Activated CD4-positive, alpha-beta T cell treated with anti-CD3 and anti-CD28 coated beads, Interleukin-2, amount 10 ng/mL, durations not matched to agents 7 days and 5 days (primary cell): ENCODE results near the gene USF1. TPM values are rescaled to one million over a fixed set of nuclear protein-coding genes. Genes with fewer than 3 reads are reported as not detected.

Experiments
- CTCF ChIA-PET: fragments of 350-600 bp; sonication (Branson Sonifier 250); formaldehyde crosslinking; loops from one replicate; lab custom pipeline; 2021; ENCODE audit warnings: antibody characterized with exemption; lab: Charles Lee
- POLR2A ChIA-PET: fragments of 350-600 bp; sonication (Branson Sonifier 250); formaldehyde crosslinking; loops from one replicate; lab custom pipeline; 2021; ENCODE audit warnings: antibody characterized with exemption; lab: Charles Lee
- DNase-seq: peaks from one replicate; pipeline ENCODE4 v3.0.0-alpha.2; 2020
- H3K27ac Mint-ChIP-seq: one replicate; pipeline ENCODE4 v1.8.0; 2021; ENCODE audit warnings: mild to moderate bottlenecking, moderate library complexity, mixed read lengths
- H3K27me3 Mint-ChIP-seq: one replicate; pipeline ENCODE4 v1.8.0; 2021; ENCODE audit warnings: mixed read lengths
- H3K36me3 Mint-ChIP-seq: one replicate; pipeline ENCODE4 v1.8.0; 2021; ENCODE audit warnings: low read depth, mixed read lengths
- H3K4me1 Mint-ChIP-seq: one replicate; pipeline ENCODE4 v1.8.0; 2021; ENCODE audit warnings: mixed read lengths
- H3K4me3 Mint-ChIP-seq: one replicate; pipeline ENCODE4 v1.8.0; 2021; ENCODE audit warnings: mild to moderate bottlenecking, moderate library complexity, mixed read lengths
- H3K9me3 Mint-ChIP-seq: one replicate; pipeline ENCODE4 v1.8.0; 2021; ENCODE audit warnings: mixed read lengths
- total RNA-seq, 2 experiments: library from RNA; stranded (reverse); gene quantifications; one replicate each; pipeline ENCODE4 v1.2.3, GENCODE V29; 2021

USF1 gene
- total RNA-seq, 2 experiments from 2014 or later: 78.0 to 81.2 TPM

DNA sequence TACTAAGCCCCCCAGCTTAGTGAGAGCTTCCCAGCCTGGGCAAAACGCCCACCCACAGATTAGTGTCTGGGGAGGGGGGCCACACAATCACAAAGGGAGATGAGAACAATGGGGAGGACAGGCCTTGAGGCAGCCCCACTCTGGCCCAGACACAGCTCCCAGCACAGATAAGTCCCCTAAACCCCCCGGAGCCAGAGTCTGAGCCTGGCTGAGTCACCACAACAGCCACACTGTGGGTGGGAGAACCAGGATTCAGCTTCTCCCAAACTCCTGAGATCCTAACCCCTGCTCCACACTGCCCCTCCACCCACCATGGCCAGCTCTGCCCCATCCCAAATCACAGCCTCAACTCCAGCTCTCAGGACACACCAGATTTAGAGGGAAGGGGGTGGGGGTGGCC lies 39.4 kb upstream of the USF1 start:
- no peak for DNase-seq
- Mint-ChIP-seq H3K4me3 (no peak overlapping the region), H3K9me3 (no peaks in the 10 kb centered on the region), H3K27me3 (no peaks in the 10 kb centered on the region), H3K27ac (no peak overlapping the region), H3K36me3 (no peaks in the 10 kb centered on the region), H3K4me1 (no peaks in the 10 kb centered on the region)
- CTCF ChIA-PET: interaction anchor here (0.5 to 9.5 kb wide), 6 partner anchors 8 to 52 kb away, joined by 4 to 88 read pairs (median 5); partner anchors contain the start of genes ARHGAP30, KLHDC9 and USF1
- POLR2A ChIA-PET: no interaction called here

GRCh38 chr1:161084597-161084988 lies 38.8 kb upstream of the USF1 start:
- POLR2A ChIA-PET: no interaction called here
- H3K27me3 Mint-ChIP-seq: no peaks in the 10 kb centered on the region
- H3K27ac Mint-ChIP-seq: no peak overlapping the region
- no peak for DNase-seq
- no peak overlapping the region for H3K4me3 Mint-ChIP-seq
- CTCF ChIA-PET: interaction anchor here (0.7 to 9.5 kb wide), 5 partner anchors 8 to 34 kb away, joined by 3 to 88 read pairs (median 6); partner anchors contain the start of genes ARHGAP30 and KLHDC9
- H3K36me3 Mint-ChIP-seq: no peaks in the 10 kb centered on the region
- H3K4me1 Mint-ChIP-seq: no peaks in the 10 kb centered on the region
- no peaks in the 10 kb centered on the region for H3K9me3 Mint-ChIP-seq

DNA sequence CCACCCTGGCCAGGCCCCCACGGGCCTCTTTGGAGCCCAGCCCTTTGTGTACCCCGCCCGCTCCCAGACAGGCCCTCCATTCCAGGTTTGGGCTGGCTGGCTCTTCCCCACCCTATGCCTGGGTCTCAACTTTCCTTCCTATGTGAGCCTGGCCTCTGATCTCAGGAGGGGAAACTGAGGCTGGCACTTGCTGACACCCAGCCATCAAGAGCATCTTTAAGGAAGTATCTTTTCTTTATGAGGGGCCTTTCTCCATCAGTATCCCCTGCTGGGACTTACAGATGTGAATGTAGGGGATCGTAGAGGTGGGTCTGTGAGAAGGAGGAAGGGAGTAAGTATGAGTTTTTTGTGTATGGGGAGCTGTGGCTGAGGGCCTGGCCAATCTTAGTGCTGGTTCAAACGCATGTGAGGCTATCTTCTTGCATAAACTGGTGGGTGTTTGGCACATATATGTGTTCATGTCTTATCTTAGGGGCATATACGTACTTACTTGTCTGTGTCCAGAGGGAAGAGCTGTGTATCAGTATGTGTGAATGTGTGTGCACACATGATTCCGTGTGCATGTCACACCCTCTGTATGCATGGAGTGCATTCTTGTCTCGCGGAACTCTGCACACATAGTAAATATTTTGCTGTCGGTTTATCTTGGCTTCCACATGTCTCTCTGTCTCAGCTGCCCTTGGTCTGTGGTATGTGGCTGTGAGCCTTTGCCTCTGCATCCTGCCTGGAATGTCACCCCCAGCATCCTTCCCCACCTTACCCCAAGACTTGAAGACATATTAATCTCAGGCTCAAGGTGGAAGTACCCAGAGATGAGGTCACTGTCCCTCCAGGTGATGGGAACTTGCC lies 38.2 kb upstream of the USF1 start:
- H3K4me1 Mint-ChIP-seq: no peaks in the 10 kb centered on the region
- H3K36me3 Mint-ChIP-seq: no peaks in the 10 kb centered on the region
- ChIA-PET CTCF (interaction anchor here (1.2 to 9.5 kb wide), 4 partner anchors 9 to 35 kb away, joined by 3 to 88 read pairs (median 32); partner anchors contain the start of genes ARHGAP30 and KLHDC9), POLR2A (no interaction called here)
- DNase-seq: no peak
- H3K27me3 Mint-ChIP-seq: no peaks in the 10 kb centered on the region
- no peaks in the 10 kb centered on the region for H3K9me3 Mint-ChIP-seq
- H3K4me3 Mint-ChIP-seq: no peak overlapping the region
- H3K27ac Mint-ChIP-seq: no peak overlapping the region

GRCh38 chr1:161082996-161083747 lies 37.4 kb upstream of the USF1 start:
- Mint-ChIP-seq H3K27ac (no peak overlapping the region), H3K36me3 (no peaks in the 10 kb centered on the region), H3K4me1 (no peaks in the 10 kb centered on the region), H3K27me3 (no peaks in the 10 kb centered on the region), H3K4me3 (no peak overlapping the region), H3K9me3 (no peaks in the 10 kb centered on the region)
- no peak for DNase-seq
- POLR2A ChIA-PET: no interaction called here
- CTCF ChIA-PET: interaction anchor here (2.0 to 9.5 kb wide), 3 partner anchors 10 to 14 kb away, joined by 6 to 88 read pairs (median 58); partner anchors contain the start of genes ARHGAP30 and KLHDC9

GRCh38 chr1:161082483-161082882 lies 36.7 kb upstream of the USF1 start:
- POLR2A ChIA-PET: no interaction called here
- H3K4me1 Mint-ChIP-seq: no peaks in the 10 kb centered on the region

DNA sequence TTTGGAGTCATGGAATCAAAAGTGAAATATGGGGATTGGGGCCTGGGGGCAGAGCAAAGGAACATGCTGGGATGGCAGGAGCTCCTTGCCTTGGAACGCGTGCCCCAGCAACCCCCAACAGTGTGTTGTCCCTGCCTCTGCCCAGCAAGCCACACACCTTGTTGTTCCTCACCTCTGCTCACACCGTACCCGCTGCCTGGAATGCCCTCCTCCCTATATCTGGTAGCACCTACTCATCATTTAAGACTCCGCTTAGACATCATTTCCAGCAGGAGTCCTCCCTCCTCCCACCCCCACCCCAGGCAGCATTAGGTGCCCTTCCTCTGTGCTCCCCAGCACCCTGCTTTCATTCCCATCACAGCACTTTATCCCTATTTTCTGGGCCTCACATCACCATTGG lies 35.7 kb upstream of the USF1 start:
- no peak overlapping the region for H3K4me3 Mint-ChIP-seq
- no peak overlapping the region for H3K27ac Mint-ChIP-seq
- H3K9me3 Mint-ChIP-seq: no peaks in the 10 kb centered on the region
- no peaks in the 10 kb centered on the region for H3K36me3 Mint-ChIP-seq
- peaks cover 2% of the 10 kb centered on the region for H3K4me1 Mint-ChIP-seq
- CTCF ChIA-PET: interaction anchor here (9.5 kb wide), 1 partner anchor 8 kb away, joined by 88 read pairs; the partner anchor contains the start of gene ARHGAP30
- DNase-seq: no peak
- H3K27me3 Mint-ChIP-seq: no peaks in the 10 kb centered on the region
- POLR2A ChIA-PET: no interaction called here

More at GRCh38 chr1:161082483-161082882, 36.7 kb upstream of the USF1 start:
- H3K27ac Mint-ChIP-seq: no peak overlapping the region
- H3K9me3 Mint-ChIP-seq: no peaks in the 10 kb centered on the region
- no peaks in the 10 kb centered on the region for H3K27me3 Mint-ChIP-seq
- CTCF ChIA-PET: interaction anchor here (9.5 kb wide), 1 partner anchor 9 kb away, joined by 88 read pairs; the partner anchor contains the start of gene ARHGAP30
- no peak for DNase-seq
- no peaks in the 10 kb centered on the region for H3K36me3 Mint-ChIP-seq
- no peak overlapping the region for H3K4me3 Mint-ChIP-seq

- H3K27me3 Mint-ChIP-seq: no peaks in the 10 kb centered on the region
- POLR2A ChIA-PET: no interaction called here
- H3K4me1 Mint-ChIP-seq: peaks cover 3% of the 10 kb centered on the region
- no peaks in the 10 kb centered on the region for H3K9me3 Mint-ChIP-seq
- no peak for DNase-seq
- no peaks in the 10 kb centered on the region for H3K36me3 Mint-ChIP-seq
- H3K27ac Mint-ChIP-seq: no peak overlapping the region
- CTCF ChIA-PET: interaction anchor here (1.1 to 9.5 kb wide), 4 partner anchors 8 to 19 kb away, joined by 3 to 88 read pairs (median 4); partner anchors contain the start of gene ARHGAP30
- no peak overlapping the region for H3K4me3 Mint-ChIP-seq
These were observed 34.9 kb upstream of the USF1 start for GRCh38 chr1:161080441-161081405.

DNA sequence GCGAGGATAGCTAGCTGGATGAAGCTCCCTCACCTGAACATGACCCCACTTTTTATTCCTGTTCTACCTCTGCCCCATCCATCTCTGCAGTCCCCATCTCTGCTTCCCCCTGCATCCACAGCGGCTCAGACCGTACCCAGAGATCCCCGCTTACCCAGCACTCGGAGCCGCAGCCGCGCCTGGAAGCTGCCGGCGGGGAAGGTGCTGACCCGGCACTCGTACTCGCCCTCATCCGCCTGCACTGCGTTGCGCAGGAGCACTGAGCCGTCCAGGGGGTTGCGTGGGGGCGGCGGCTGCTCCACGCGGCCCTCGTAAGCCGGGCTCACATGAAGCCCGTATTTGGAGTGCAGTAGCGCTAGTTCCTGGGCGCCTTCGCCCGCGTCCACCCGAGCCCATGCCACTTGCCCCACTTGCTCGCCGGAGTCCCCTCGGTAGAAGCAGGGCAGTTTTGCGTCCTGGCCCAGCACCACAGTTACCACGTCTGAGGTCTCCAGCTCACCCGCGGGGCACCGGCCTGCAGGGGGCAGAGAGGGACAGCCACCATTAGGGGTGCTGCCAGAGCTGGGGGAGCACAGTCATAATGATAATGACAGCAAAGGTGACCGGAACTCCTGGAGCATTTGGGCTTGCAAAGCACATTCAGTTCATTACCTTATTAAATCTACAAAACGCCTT lies 33.8 kb upstream of the USF1 start:
- Mint-ChIP-seq H3K27me3 (no peaks in the 10 kb centered on the region), H3K9me3 (no peaks in the 10 kb centered on the region), H3K36me3 (no peaks in the 10 kb centered on the region), H3K27ac (no peak overlapping the region), H3K4me1 (peaks cover 7% of the 10 kb centered on the region), H3K4me3 (no peak overlapping the region)
- POLR2A ChIA-PET: interaction anchor here (0.6 kb wide), 1 partner anchor 367 kb away, joined by 3 read pairs; no protein-coding TSS in a partner anchor
- CTCF ChIA-PET: interaction anchor here (1.1 to 13.5 kb wide), 7 partner anchors 10 to 34 kb away, joined by 3 to 185 read pairs (median 4); partner anchors contain the start of genes ARHGAP30, KLHDC9 and USF1
- no peak for DNase-seq

DNA sequence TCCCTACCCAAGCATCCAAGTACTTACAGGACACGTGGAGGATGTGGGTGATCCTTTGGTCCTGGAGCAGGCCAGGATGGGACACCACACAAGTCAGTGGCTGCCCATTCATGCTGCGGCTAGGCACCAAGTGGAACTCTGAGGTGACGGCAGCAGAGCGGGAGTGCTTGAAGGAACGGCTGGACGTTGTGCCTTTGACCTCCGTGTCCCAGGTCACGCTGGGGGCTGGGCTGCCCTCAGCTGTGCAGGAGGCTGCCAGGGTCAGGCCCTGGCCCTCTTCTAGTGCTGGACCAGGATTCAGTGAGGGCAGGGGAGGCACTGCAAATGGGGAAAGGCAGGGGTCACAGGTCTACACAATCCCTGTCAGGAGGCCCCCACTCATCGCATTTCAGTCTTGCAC lies 31.6 kb upstream of the USF1 start:
- Mint-ChIP-seq H3K36me3 (no peaks in the 10 kb centered on the region), H3K27me3 (no peaks in the 10 kb centered on the region), H3K4me3 (no peak overlapping the region), H3K9me3 (no peaks in the 10 kb centered on the region), H3K27ac (no peak overlapping the region), H3K4me1 (peaks cover 16% of the 10 kb centered on the region)
- no peak for DNase-seq
- POLR2A ChIA-PET: no interaction called here
- CTCF ChIA-PET: interaction anchor here (0.7 to 13.5 kb wide), 3 partner anchors 7 to 20 kb away, joined by 3 to 185 read pairs (median 88); partner anchors contain the start of genes KLHDC9 and NECTIN4

GRCh38 chr1:161076410-161076809 lies 30.6 kb upstream of the USF1 start:
- no peaks in the 10 kb centered on the region for H3K9me3 Mint-ChIP-seq
- DNase-seq: no peak
- H3K27me3 Mint-ChIP-seq: no peaks in the 10 kb centered on the region
- ChIA-PET CTCF (interaction anchor here (1.2 to 13.5 kb wide), 3 partner anchors 8 to 31 kb away, joined by 3 to 185 read pairs (median 88); partner anchors contain the start of genes KLHDC9, NECTIN4 and USF1), POLR2A (no interaction called here)
- peaks cover 24% of the 10 kb centered on the region for H3K4me1 Mint-ChIP-seq
- H3K36me3 Mint-ChIP-seq: no peaks in the 10 kb centered on the region
- H3K27ac Mint-ChIP-seq: no peak overlapping the region
- no peak overlapping the region for H3K4me3 Mint-ChIP-seq

- H3K27ac Mint-ChIP-seq: no peak overlapping the region
- no peak overlapping the region for H3K4me3 Mint-ChIP-seq
- ChIA-PET POLR2A (no interaction called here), CTCF (interaction anchor here (0.6 to 13.5 kb wide), 3 partner anchors 10 to 30 kb away, joined by 4 to 185 read pairs (median 88); partner anchors contain the start of genes KLHDC9 and NECTIN4)
- H3K27me3 Mint-ChIP-seq: no peaks in the 10 kb centered on the region
- no peaks in the 10 kb centered on the region for H3K9me3 Mint-ChIP-seq
- no peaks in the 10 kb centered on the region for H3K36me3 Mint-ChIP-seq
- DNase-seq: no peak
- H3K4me1 Mint-ChIP-seq: peaks cover 39% of the 10 kb centered on the region
These were observed 29.0 kb upstream of the USF1 start for GRCh38 chr1:161074676-161075368.
